Endothelial cell of hepatic sinusoid (primary cell): ENCODE results near the gene AFF1.
"Not testable (repeated sequence)": the region's sequence is repeated elsewhere in the genome, so short reads cannot be mapped to it uniquely, and the experiment has no call there.

Experiments
- in situ Hi-C: cut with HindIII; loops from 2 replicates; pipeline ENCODE4 v1.10.0; 2017; ENCODE audit warnings: low sequenced_read_pairs

AFF1 gene

GRCh38 chr4:87130985-87131703, 196.3 kb downstream of the AFF1 start:
- in situ Hi-C loops: no loop called here

GRCh38 chr4:87132035-87132434, 197.2 kb downstream of the AFF1 start:
- in situ Hi-C loops: no loop called here

- in situ Hi-C loops: no loop called here
These were observed 198.4 kb downstream of the AFF1 start for GRCh38 chr4:87133183-87133582.

- in situ Hi-C loops: no loop called here
These were observed 199.3 kb downstream of the AFF1 start for GRCh38 chr4:87134122-87134521.

- in situ Hi-C loops: no loop called here
These were observed 206.6 kb downstream of the AFF1 start for GRCh38 chr4:87141428-87141827.

GRCh38 chr4:87144356-87144755, 209.5 kb downstream of the AFF1 start:
- in situ Hi-C loops: no loop called here

GRCh38 chr4:87145934-87146333, 211.1 kb downstream of the AFF1 start:
- in situ Hi-C loops: not testable (repeated sequence)

GRCh38 chr4:87147116-87147515, 212.3 kb downstream of the AFF1 start:
- in situ Hi-C loops: no loop called here

- in situ Hi-C loops: no loop called here
These were observed 215.9 kb downstream of the AFF1 start for GRCh38 chr4:87150498-87151261.

- in situ Hi-C loops: no loop called here
These were observed 216.9 kb downstream of the AFF1 start for GRCh38 chr4:87151730-87152129.

- in situ Hi-C loops: no loop called here
These were observed 217.7 kb downstream of the AFF1 start for GRCh38 chr4:87152310-87153041.

GRCh38 chr4:87153078-87153870, 218.5 kb downstream of the AFF1 start:
- in situ Hi-C loops: no loop called here

- in situ Hi-C loops: no loop called here
These were observed 231.1 kb downstream of the AFF1 start for GRCh38 chr4:87165892-87166291.

- in situ Hi-C loops: no loop called here
These were observed 231.6 kb downstream of the AFF1 start for GRCh38 chr4:87166296-87166854.

- in situ Hi-C loops: no loop called here
These were observed 237.1 kb downstream of the AFF1 start for GRCh38 chr4:87171944-87172343.

GRCh38 chr4:87174672-87175071, 239.9 kb downstream of the AFF1 start:
- in situ Hi-C loops: no loop called here

GRCh38 chr4:87179751-87180150, 244.9 kb downstream of the AFF1 start:
- in situ Hi-C loops: no loop called here

- in situ Hi-C loops: no loop called here
These were observed 246.0 kb downstream of the AFF1 start for GRCh38 chr4:87180767-87181166.

- in situ Hi-C loops: no loop called here
These were observed 250.5 kb downstream of the AFF1 start for GRCh38 chr4:87185146-87185870.

- in situ Hi-C loops: no loop called here
These were observed 253.2 kb downstream of the AFF1 start for GRCh38 chr4:87188048-87188447.
